Superior temporal gyrus (tissue), 1 donor: ENCODE results near the gene KCTD19.
"Not testable (repeated sequence)": the region's sequence is repeated elsewhere in the genome, so short reads cannot be mapped to it uniquely, and the experiment has no call there.

ENCODE experiments used
- DNase-seq: peaks from one replicate; pipeline ENCODE4 v3.0.0-alpha.2; 2016; ENCODE audit errors: extremely low spot score

KCTD19 gene

GRCh38 chr16:67326472-67327309 is at the start of gene KCTD19, which contains the start of gene LRRC36:
TSS of gene KCTD19 (minus strand) at chr16:67326741. CDS start at chr16:67326707, 34 bp downstream.
TSS of gene LRRC36 (plus strand) at chr16:67326815. CDS start at chr16:67326863, 48 bp downstream.
- no peak for DNase-seq

- DNase-seq, result not testable (repeated sequence)
Observed at GRCh38 chr16:67376012-67376411, 49.5 kb upstream of the KCTD19 start.

- DNase-seq, result peak; percentile 84
Observed at GRCh38 chr16:67372664-67373063, 46.1 kb upstream of the KCTD19 start.

- no peak for DNase-seq
Observed at GRCh38 chr16:67370661-67371060, 44.1 kb upstream of the KCTD19 start.

GRCh38 chr16:67364600-67365235 is 38.2 kb upstream of the KCTD19 start:
- DNase-seq, result no peak

GRCh38 chr16:67361038-67361437 is 34.5 kb upstream of the KCTD19 start:
- no peak for DNase-seq

GRCh38 chr16:67359540-67360269 is 33.2 kb upstream of the KCTD19 start:
- DNase-seq, result not testable (repeated sequence)

GRCh38 chr16:67357561-67357960 is 31.0 kb upstream of the KCTD19 start:
- no peak for DNase-seq

- DNase-seq, result no peak
Observed at GRCh38 chr16:67356396-67356795, 29.9 kb upstream of the KCTD19 start.

GRCh38 chr16:67352463-67352862 is 25.9 kb upstream of the KCTD19 start:
- not testable (repeated sequence) for DNase-seq

GRCh38 chr16:67350324-67350723 is 23.8 kb upstream of the KCTD19 start:
- DNase-seq, result no peak

- peak; percentile 34 for DNase-seq
Observed at GRCh38 chr16:67349172-67349571, 22.6 kb upstream of the KCTD19 start.

GRCh38 chr16:67346341-67346740 is 19.8 kb upstream of the KCTD19 start:
- DNase-seq, result no peak

GRCh38 chr16:67345401-67345800 is 18.9 kb upstream of the KCTD19 start:
- no peak for DNase-seq

GRCh38 chr16:67342616-67343015 is 16.1 kb upstream of the KCTD19 start:
- no peak for DNase-seq

- DNase-seq, result no peak
Observed at GRCh38 chr16:67341250-67341649, 14.7 kb upstream of the KCTD19 start.

GRCh38 chr16:67339453-67339852 is 12.9 kb upstream of the KCTD19 start:
- no peak for DNase-seq

GRCh38 chr16:67336648-67337047 is 10.1 kb upstream of the KCTD19 start:
- no peak for DNase-seq

- no peak for DNase-seq
Observed at GRCh38 chr16:67336116-67336515, 9.6 kb upstream of the KCTD19 start.

GRCh38 chr16:67333315-67333714 is 6.8 kb upstream of the KCTD19 start:
- no peak for DNase-seq

- no peak for DNase-seq
Observed at GRCh38 chr16:67329901-67330300, 3.4 kb upstream of the KCTD19 start.

- DNase-seq, result no peak
Observed at GRCh38 chr16:67327743-67328142, 1.2 kb upstream of the KCTD19 start.
